OCI-LY1 (cell line): ENCODE measurements around the gene MYB.

Experiments
- EZH2 ChIP-seq: fragments of 200-600 bp; sonication (generic), shearing (Covaris generic); IDR thresholded peaks from 2 replicates; pipeline ENCODE4 v1.8.0; 2017; ENCODE audit warnings: borderline replicate concordance, mixed run types, mild to moderate bottlenecking, antibody characterized with exemption, low read length, moderate library complexity, mixed read lengths
- TF ChIP-seq, protein P1 (sequence below): fragments of 200-600 bp; sonication (generic), shearing (Covaris generic); IDR thresholded peaks from 2 replicates; pipeline ENCODE4 v1.5.1; 2017; ENCODE audit warnings: mild to moderate bottlenecking, antibody characterized with exemption, low read length, moderate library complexity, mixed read lengths

DNA sequence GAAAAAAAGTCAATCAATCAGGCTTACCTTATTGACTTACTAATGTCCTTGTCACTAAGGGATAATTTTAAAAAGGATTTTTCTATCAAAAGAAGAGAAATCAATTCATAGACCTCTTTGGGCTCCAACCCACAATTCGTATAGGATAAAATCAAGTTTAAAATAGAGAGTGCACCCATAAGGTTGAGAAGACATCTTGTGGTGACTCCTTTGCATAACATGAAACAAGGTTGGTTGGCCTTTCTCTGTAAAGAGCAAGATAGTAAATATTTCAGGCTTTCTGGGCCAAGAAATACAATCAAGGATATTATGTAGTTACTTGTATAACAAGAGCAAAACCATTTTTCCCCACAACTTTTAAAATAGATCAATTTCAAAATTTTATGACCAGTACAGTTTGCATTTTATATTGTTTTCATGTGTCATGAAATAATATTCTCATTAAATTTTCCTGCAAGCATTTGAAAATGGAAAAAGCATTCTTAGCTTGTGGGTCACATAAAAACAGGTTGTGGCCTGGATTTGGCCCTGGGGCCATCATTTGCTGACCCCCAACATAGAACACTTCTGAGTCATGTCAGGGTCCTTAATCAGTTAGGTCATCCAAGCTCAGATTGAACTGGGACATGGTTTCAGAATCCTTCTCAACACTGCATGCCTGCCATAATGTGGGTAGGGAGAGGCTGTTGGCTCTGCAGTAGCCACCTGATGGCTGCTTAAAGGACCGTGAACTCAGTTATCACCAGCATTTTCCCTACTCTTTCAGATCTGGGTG is 76.7 kb downstream of the MYB start:
- TF ChIP-seq, protein P1, sequence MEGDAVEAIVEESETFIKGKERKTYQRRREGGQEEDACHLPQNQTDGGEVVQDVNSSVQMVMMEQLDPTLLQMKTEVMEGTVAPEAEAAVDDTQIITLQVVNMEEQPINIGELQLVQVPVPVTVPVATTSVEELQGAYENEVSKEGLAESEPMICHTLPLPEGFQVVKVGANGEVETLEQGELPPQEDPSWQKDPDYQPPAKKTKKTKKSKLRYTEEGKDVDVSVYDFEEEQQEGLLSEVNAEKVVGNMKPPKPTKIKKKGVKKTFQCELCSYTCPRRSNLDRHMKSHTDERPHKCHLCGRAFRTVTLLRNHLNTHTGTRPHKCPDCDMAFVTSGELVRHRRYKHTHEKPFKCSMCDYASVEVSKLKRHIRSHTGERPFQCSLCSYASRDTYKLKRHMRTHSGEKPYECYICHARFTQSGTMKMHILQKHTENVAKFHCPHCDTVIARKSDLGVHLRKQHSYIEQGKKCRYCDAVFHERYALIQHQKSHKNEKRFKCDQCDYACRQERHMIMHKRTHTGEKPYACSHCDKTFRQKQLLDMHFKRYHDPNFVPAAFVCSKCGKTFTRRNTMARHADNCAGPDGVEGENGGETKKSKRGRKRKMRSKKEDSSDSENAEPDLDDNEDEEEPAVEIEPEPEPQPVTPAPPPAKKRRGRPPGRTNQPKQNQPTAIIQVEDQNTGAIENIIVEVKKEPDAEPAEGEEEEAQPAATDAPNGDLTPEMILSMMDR = peak; percentile 17; the same call in 1 of the 2 replicates
- TF ChIP-seq EZH2 = no peak
